ENCODE measurements around the gene AGTRAP.

The AGTRAP gene

DNA sequence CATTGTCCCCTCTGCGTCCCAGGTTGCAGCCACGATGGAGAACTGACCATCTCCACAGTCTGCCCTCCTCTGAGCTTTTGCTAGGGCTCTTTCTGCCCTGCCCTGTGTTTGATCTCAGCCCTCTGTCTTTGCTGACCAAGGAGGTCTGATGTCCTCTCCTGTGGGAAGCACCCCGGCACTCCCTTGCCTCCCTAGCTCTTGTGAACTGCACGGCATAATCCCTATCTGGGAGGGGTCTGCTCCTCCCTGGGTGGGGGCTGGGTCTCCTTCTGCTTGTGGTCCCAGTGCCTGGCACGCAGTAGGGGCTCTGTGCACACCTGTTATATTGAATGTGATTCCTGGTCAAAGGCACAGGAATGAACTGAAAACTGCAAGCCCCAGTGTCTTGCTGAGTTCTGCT, 42.0 kb upstream of the AGTRAP start:
- DNase-seq (ENCODE audit: low read depth, low spot score) = no peak
- Histone ChIP-seq H3K4me1 (ENCODE audit: insufficient read depth, insufficient read length) (peaks cover 5% of the 10 kb centered on the region), H3K36me3 (ENCODE audit: insufficient read depth, insufficient read length, low read length) (no peaks in the 10 kb centered on the region), H3K9ac (ENCODE audit: insufficient read length, low read depth) (peak overlapping the region; percentile 90), H3K9me3 (ENCODE audit: insufficient read depth, low read length) (no peaks in the 10 kb centered on the region), H3K27me3 (ENCODE audit: insufficient read depth, insufficient read length) (no peaks in the 10 kb centered on the region), H3K4me3 (ENCODE audit: insufficient read length, low read depth) (no peak overlapping the region)
- TF ChIP-seq SUZ12 (IDR thresholded peaks at IDR 0.05; ENCODE audit: extremely low read depth, insufficient read depth, insufficient read length) (no peak), YY1 (IDR thresholded peaks at IDR 0.05; ENCODE audit: insufficient read depth, insufficient read length) (no peak), ZNF274 (IDR thresholded peaks at IDR 0.05; ENCODE audit: low read depth, low read length) (no peak)

DNA sequence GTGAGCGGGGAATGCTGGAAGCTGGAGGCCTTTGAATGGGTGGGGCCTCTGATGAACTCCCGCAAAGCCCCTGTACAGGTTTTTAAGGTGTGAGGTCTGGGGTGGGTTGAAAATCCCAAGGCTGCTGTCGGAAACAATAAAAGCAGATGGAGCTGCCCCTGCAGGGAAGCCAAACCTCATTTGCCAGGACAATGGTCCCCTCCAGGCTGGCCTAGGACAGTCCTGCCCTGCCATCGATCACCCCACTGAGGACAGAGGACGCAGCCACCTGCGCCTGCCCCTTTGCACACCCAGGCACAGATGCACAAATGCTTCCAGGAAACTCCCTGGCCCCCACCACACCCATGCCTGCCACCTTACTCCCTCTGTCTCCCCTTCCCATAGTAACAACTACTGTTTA, 40.1 kb upstream of the AGTRAP start:
- no peak for DNase-seq (ENCODE audit: low read depth, low spot score)
- no peaks in the 10 kb centered on the region for H3K36me3 ChIP-seq (ENCODE audit: insufficient read depth, insufficient read length, low read length)
- no peak overlapping the region for H3K9ac ChIP-seq (ENCODE audit: insufficient read length, low read depth)
- peaks cover 8% of the 10 kb centered on the region for H3K4me1 ChIP-seq (ENCODE audit: insufficient read depth, insufficient read length)
- TF ChIP-seq YY1 (IDR thresholded peaks at IDR 0.05; ENCODE audit: insufficient read depth, insufficient read length) (no peak), SUZ12 (IDR thresholded peaks at IDR 0.05; ENCODE audit: extremely low read depth, insufficient read depth, insufficient read length) (no peak), ZNF274 (IDR thresholded peaks at IDR 0.05; ENCODE audit: low read depth, low read length) (no peak)
- H3K4me3 ChIP-seq (ENCODE audit: insufficient read length, low read depth) = no peak overlapping the region
- H3K9me3 ChIP-seq (ENCODE audit: insufficient read depth, low read length) = no peaks in the 10 kb centered on the region
- H3K27me3 ChIP-seq (ENCODE audit: insufficient read depth, insufficient read length) = no peaks in the 10 kb centered on the region

DNA sequence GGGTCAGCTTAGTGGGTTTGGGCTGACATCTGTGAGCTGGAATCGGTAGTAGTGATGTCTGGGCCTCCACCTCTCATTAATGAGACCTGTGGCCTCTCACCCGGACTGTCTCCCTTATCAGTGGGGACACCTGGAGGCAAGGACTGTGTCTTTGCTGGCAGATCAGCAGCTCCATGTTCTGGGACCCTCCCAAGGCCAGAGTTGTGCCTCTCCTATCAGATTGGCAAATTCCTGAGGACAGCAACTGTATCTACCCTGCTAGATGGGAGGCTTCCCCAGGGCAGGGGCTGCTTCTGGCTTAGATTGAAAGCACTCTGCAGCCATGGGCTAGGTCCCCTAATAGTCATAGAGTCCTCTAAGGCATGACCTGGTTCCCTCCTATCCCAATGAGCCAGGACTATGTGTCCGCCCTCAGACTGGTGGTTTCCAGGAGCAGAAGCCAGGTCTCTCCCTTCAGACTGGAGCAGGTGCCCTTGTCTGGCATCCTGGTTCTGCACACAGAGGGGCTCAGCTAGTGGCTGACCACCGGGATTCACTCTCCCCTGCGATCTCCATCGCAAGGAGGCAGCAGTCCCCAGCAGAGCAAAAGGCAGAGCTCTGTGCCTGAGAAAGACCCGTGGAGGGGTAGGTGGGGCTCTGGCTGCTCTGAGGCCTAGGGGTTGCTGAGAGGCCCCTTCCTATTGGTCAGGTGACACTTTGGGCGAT, 38.6 kb upstream of the AGTRAP start:
- TF ChIP-seq YY1 (IDR thresholded peaks at IDR 0.05; ENCODE audit: insufficient read depth, insufficient read length) (no peak), SUZ12 (IDR thresholded peaks at IDR 0.05; ENCODE audit: extremely low read depth, insufficient read depth, insufficient read length) (no peak), ZNF274 (IDR thresholded peaks at IDR 0.05; ENCODE audit: low read depth, low read length) (no peak)
- H3K4me3 ChIP-seq (ENCODE audit: insufficient read length, low read depth) = no peak overlapping the region
- no peak overlapping the region for H3K9ac ChIP-seq (ENCODE audit: insufficient read length, low read depth)
- H3K4me1 ChIP-seq (ENCODE audit: insufficient read depth, insufficient read length) = peaks cover 10% of the 10 kb centered on the region
- no peaks in the 10 kb centered on the region for H3K27me3 ChIP-seq (ENCODE audit: insufficient read depth, insufficient read length)
- H3K36me3 ChIP-seq (ENCODE audit: insufficient read depth, insufficient read length, low read length) = no peaks in the 10 kb centered on the region
- H3K9me3 ChIP-seq (ENCODE audit: insufficient read depth, low read length) = no peaks in the 10 kb centered on the region
- DNase-seq (ENCODE audit: low read depth, low spot score) = no peak

DNA sequence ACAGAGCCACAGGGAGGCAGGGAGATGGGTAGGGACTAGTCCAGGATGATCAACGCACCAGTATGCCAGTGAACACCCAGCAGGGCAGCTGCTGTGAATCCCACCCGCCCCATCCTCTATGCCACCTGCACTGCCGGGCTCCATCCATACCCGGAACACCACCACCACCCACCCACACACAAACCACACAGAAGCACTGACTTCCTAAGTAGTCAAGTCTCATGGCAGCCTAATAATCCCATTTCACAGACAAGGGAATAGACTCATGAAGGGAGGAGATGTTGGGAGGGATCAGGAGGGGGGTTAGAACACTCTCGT, 38.1 kb upstream of the AGTRAP start:
- DNase-seq (ENCODE audit: low read depth, low spot score) = no peak
- Histone ChIP-seq H3K4me3 (ENCODE audit: insufficient read length, low read depth) (no peak overlapping the region), H3K27me3 (ENCODE audit: insufficient read depth, insufficient read length) (no peaks in the 10 kb centered on the region), H3K9me3 (ENCODE audit: insufficient read depth, low read length) (no peaks in the 10 kb centered on the region), H3K9ac (ENCODE audit: insufficient read length, low read depth) (no peak overlapping the region), H3K36me3 (ENCODE audit: insufficient read depth, insufficient read length, low read length) (no peaks in the 10 kb centered on the region), H3K4me1 (ENCODE audit: insufficient read depth, insufficient read length) (peaks cover 10% of the 10 kb centered on the region)
- no peak for TF ChIP-seq ZNF274 (IDR thresholded peaks at IDR 0.05; ENCODE audit: low read depth, low read length)
- TF ChIP-seq YY1 (IDR thresholded peaks at IDR 0.05; ENCODE audit: insufficient read depth, insufficient read length) = no peak
- no peak for TF ChIP-seq SUZ12 (IDR thresholded peaks at IDR 0.05; ENCODE audit: extremely low read depth, insufficient read depth, insufficient read length)

DNA sequence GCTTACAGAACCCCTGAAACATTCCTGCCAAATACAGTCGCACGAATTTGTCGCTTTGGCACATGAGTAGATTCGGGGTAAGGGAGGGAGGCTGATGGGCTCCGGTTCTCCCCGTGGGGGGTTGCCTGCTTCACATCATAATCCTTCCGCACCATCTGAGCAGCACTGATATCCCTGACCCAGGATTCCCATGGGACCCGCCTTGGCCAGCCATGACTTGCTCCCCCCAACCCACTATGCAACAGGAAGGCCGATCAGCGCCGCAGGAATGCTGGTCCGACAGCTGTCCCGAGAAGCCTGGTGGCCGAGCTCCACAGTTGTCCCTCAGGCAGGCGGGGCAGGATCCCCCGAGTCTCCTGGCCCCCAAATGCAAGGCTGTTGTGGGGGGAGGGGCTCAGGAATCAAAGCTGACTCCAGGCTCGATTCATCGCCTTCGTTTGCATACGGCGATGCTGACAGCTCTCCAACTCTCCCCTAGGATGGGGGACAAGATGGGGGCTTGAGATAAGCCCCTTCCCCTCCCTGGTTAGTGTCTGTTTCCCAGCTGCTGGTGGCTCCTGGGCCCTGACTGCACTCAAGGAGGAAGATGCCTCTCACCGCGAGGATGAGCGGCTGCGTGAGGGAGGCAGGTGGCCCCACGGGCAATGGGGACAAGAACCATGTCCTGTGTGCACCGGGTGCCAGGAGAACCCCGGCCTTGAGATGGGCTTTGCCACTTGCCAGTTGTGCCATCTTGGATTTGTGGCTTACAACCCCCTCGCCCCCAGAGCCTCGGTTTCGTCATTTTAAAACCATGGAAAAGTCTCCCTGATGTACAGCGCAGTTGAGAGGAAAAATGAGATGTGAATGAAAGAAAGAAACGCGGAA, 35.1 kb upstream of the AGTRAP start:
- TF ChIP-seq YY1 (IDR thresholded peaks at IDR 0.05; ENCODE audit: insufficient read depth, insufficient read length) (no peak), ZNF274 (IDR thresholded peaks at IDR 0.05; ENCODE audit: low read depth, low read length) (no peak), SUZ12 (IDR thresholded peaks at IDR 0.05; ENCODE audit: extremely low read depth, insufficient read depth, insufficient read length) (no peak)
- no peak for DNase-seq (ENCODE audit: low read depth, low spot score)
- peaks cover 24% of the 10 kb centered on the region for H3K4me1 ChIP-seq (ENCODE audit: insufficient read depth, insufficient read length)
- H3K9ac ChIP-seq (ENCODE audit: insufficient read length, low read depth) = no peak overlapping the region
- H3K27me3 ChIP-seq (ENCODE audit: insufficient read depth, insufficient read length) = no peaks in the 10 kb centered on the region
- no peak overlapping the region for H3K4me3 ChIP-seq (ENCODE audit: insufficient read length, low read depth)
- no peaks in the 10 kb centered on the region for H3K36me3 ChIP-seq (ENCODE audit: insufficient read depth, insufficient read length, low read length)
- H3K9me3 ChIP-seq (ENCODE audit: insufficient read depth, low read length) = no peaks in the 10 kb centered on the region

DNA sequence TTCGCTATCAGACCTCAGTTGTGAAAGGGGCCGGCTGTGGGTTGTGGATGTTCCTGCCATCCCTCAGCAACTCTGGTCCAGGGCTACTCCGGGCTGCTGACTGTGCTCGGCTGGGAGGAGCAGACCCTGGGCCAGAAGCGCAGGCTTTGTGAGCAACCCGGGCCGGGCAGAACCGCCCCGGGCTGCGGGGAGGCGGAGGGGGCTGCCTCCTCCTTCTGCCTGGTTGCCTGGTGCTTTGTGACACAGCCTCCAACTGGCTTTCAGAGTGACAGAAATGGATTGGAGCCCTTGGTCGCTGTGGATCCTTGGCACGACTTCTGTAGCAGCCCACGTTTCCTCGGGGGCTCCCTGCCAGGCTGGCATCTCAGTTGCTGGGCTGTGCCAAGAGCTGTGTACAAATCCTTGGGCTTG, 34.4 kb upstream of the AGTRAP start:
- H3K9me3 ChIP-seq (ENCODE audit: insufficient read depth, low read length) = no peaks in the 10 kb centered on the region
- H3K27me3 ChIP-seq (ENCODE audit: insufficient read depth, insufficient read length) = no peaks in the 10 kb centered on the region
- H3K9ac ChIP-seq (ENCODE audit: insufficient read length, low read depth) = no peak overlapping the region
- TF ChIP-seq ZNF274 (IDR thresholded peaks at IDR 0.05; ENCODE audit: low read depth, low read length) (no peak), YY1 (IDR thresholded peaks at IDR 0.05; ENCODE audit: insufficient read depth, insufficient read length) (no peak), SUZ12 (IDR thresholded peaks at IDR 0.05; ENCODE audit: extremely low read depth, insufficient read depth, insufficient read length) (no peak)
- DNase-seq (ENCODE audit: low read depth, low spot score) = no peak
- peaks cover 24% of the 10 kb centered on the region for H3K4me1 ChIP-seq (ENCODE audit: insufficient read depth, insufficient read length)
- peaks cover 5% of the 10 kb centered on the region for H3K36me3 ChIP-seq (ENCODE audit: insufficient read depth, insufficient read length, low read length)
- H3K4me3 ChIP-seq (ENCODE audit: insufficient read length, low read depth) = no peak overlapping the region
